Activated naive CD8-positive, alpha-beta T cell treated with anti-CD3 and anti-CD28 coated beads, Interleukin-2, amount 50 U/mL, for 24 hours (primary cell): Measurements from ENCODE around the gene UBE2O.

Source experiments
- ATAC-seq: fragments of 150-1000 bp; cut with Tn5 transposase; one replicate; pipeline ENCODE4 v1.10.0; 2021
- DNase-seq: peaks from one replicate; pipeline ENCODE4 v3.0.0; 2021
- H3K27ac Mint-ChIP-seq: one replicate; pipeline ENCODE4 v1.8.0; 2021; ENCODE audit warnings: mild to moderate bottlenecking, mixed read lengths
- H3K27me3 Mint-ChIP-seq: one replicate; pipeline ENCODE4 v1.8.0; 2021; ENCODE audit warnings: mixed read lengths
- H3K36me3 Mint-ChIP-seq: one replicate; pipeline ENCODE4 v1.8.0; 2021; ENCODE audit warnings: low read depth, mixed read lengths
- H3K4me1 Mint-ChIP-seq: one replicate; pipeline ENCODE4 v1.8.0; 2021; ENCODE audit warnings: mixed read lengths
- H3K4me3 Mint-ChIP-seq: one replicate; pipeline ENCODE4 v1.8.0; 2021; ENCODE audit warnings: mild to moderate bottlenecking, moderate library complexity, mixed read lengths
- H3K9me3 Mint-ChIP-seq: one replicate; pipeline ENCODE4 v1.8.0; 2021; ENCODE audit warnings: mixed read lengths

UBE2O gene

GRCh38 chr17:76462556-76463290, 9.8 kb upstream of the UBE2O start:
- Mint-ChIP-seq H3K27ac (no peak overlapping the region), H3K4me1 (peaks cover 3% of the 10 kb centered on the region), H3K27me3 (no peaks in the 10 kb centered on the region), H3K9me3 (no peaks in the 10 kb centered on the region), H3K4me3 (no peak overlapping the region), H3K36me3 (no peaks in the 10 kb centered on the region)
- no peak for ATAC-seq
- DNase-seq: no peak

GRCh38 chr17:76461765-76462555, 9.0 kb upstream of the UBE2O start:
- Mint-ChIP-seq H3K27me3 (no peaks in the 10 kb centered on the region), H3K27ac (no peak overlapping the region)

GRCh38 chr17:76459674-76460073, 6.7 kb upstream of the UBE2O start:
- DNase-seq (no peak), ATAC-seq (no peak)
- no peak overlapping the region for H3K4me3 Mint-ChIP-seq
- H3K27ac Mint-ChIP-seq: no peak overlapping the region
- no peaks in the 10 kb centered on the region for H3K36me3 Mint-ChIP-seq
- H3K4me1 Mint-ChIP-seq: no peaks in the 10 kb centered on the region
- no peaks in the 10 kb centered on the region for H3K27me3 Mint-ChIP-seq
- no peaks in the 10 kb centered on the region for H3K9me3 Mint-ChIP-seq

More at GRCh38 chr17:76461765-76462555, 9.0 kb upstream of the UBE2O start:
- Mint-ChIP-seq H3K9me3 (no peaks in the 10 kb centered on the region), H3K4me1 (peaks cover 3% of the 10 kb centered on the region), H3K4me3 (no peak overlapping the region), H3K36me3 (no peaks in the 10 kb centered on the region)
- DNase-seq: no peak
- no peak for ATAC-seq

- no peaks in the 10 kb centered on the region for H3K9me3 Mint-ChIP-seq
- ATAC-seq: no peak
- no peak overlapping the region for H3K27ac Mint-ChIP-seq
- no peaks in the 10 kb centered on the region for H3K4me1 Mint-ChIP-seq
- peak; percentile 20 for DNase-seq
- H3K36me3 Mint-ChIP-seq: no peaks in the 10 kb centered on the region
- no peaks in the 10 kb centered on the region for H3K27me3 Mint-ChIP-seq
- H3K4me3 Mint-ChIP-seq: no peak overlapping the region
Measured at GRCh38 chr17:76458580-76459490, 5.9 kb upstream of the UBE2O start.

GRCh38 chr17:76453431-76453743, 435 bp upstream of the UBE2O start:
- Mint-ChIP-seq H3K27me3 (no peaks in the 10 kb centered on the region), H3K4me3 (peak overlapping the region; percentile 86), H3K4me1 (peaks cover 31% of the 10 kb centered on the region), H3K9me3 (no peaks in the 10 kb centered on the region), H3K27ac (no peak overlapping the region), H3K36me3 (peaks cover 5% of the 10 kb centered on the region)
- ATAC-seq (no peak), DNase-seq (no peak)

- no peaks in the 10 kb centered on the region for H3K9me3 Mint-ChIP-seq
- no peaks in the 10 kb centered on the region for H3K27me3 Mint-ChIP-seq
- H3K27ac Mint-ChIP-seq: no peak overlapping the region
- peak; percentile 9 for ATAC-seq
- peaks cover 43% of the 10 kb centered on the region for H3K4me1 Mint-ChIP-seq
- no peak for DNase-seq
- peak overlapping the region; percentile 86 for H3K4me3 Mint-ChIP-seq
- peaks cover 5% of the 10 kb centered on the region for H3K36me3 Mint-ChIP-seq
Measured at GRCh38 chr17:76452127-76452659, 759 bp downstream of the UBE2O start.

GRCh38 chr17:76451506-76451905, 1.4 kb downstream of the UBE2O start:
- H3K4me1 Mint-ChIP-seq: peaks cover 49% of the 10 kb centered on the region
- no peak for DNase-seq
- H3K27me3 Mint-ChIP-seq: no peaks in the 10 kb centered on the region
- H3K36me3 Mint-ChIP-seq: peaks cover 5% of the 10 kb centered on the region
- no peak for ATAC-seq
- H3K4me3 Mint-ChIP-seq: peak overlapping the region; percentile 86
- peak overlapping the region; percentile 47 for H3K27ac Mint-ChIP-seq
- H3K9me3 Mint-ChIP-seq: no peaks in the 10 kb centered on the region

- Mint-ChIP-seq H3K27me3 (no peaks in the 10 kb centered on the region), H3K9me3 (no peaks in the 10 kb centered on the region), H3K36me3 (peaks cover 5% of the 10 kb centered on the region), H3K4me3 (no peak overlapping the region), H3K4me1 (peaks cover 73% of the 10 kb centered on the region), H3K27ac (no peak overlapping the region)
- ATAC-seq (no peak), DNase-seq (no peak)
Measured at GRCh38 chr17:76449126-76449525, 3.8 kb downstream of the UBE2O start.

GRCh38 chr17:76447931-76448652, 4.9 kb downstream of the UBE2O start:
- peak; percentile 79 for ATAC-seq
- Mint-ChIP-seq H3K36me3 (peaks cover 7% of the 10 kb centered on the region), H3K9me3 (no peaks in the 10 kb centered on the region), H3K27me3 (no peaks in the 10 kb centered on the region), H3K4me1 (peaks cover 81% of the 10 kb centered on the region), H3K4me3 (no peak overlapping the region), H3K27ac (peak overlapping the region; percentile 32)
- peak; percentile 21 for DNase-seq

GRCh38 chr17:76446449-76447231, 6.3 kb downstream of the UBE2O start:
- Mint-ChIP-seq H3K27me3 (no peaks in the 10 kb centered on the region), H3K27ac (peak overlapping the region; percentile 22), H3K4me3 (no peak overlapping the region), H3K4me1 (peaks cover 89% of the 10 kb centered on the region), H3K9me3 (no peaks in the 10 kb centered on the region), H3K36me3 (peaks cover 11% of the 10 kb centered on the region)
- ATAC-seq (peak; percentile 72), DNase-seq (no peak)

- H3K27ac Mint-ChIP-seq: no peak overlapping the region
- no peaks in the 10 kb centered on the region for H3K27me3 Mint-ChIP-seq
- no peak for ATAC-seq
- H3K4me3 Mint-ChIP-seq: no peak overlapping the region
- no peaks in the 10 kb centered on the region for H3K9me3 Mint-ChIP-seq
- peaks cover 83% of the 10 kb centered on the region for H3K4me1 Mint-ChIP-seq
- H3K36me3 Mint-ChIP-seq: peaks cover 6% of the 10 kb centered on the region
- no peak for DNase-seq
Measured at GRCh38 chr17:76445697-76446448, 7.1 kb downstream of the UBE2O start.

GRCh38 chr17:76444518-76445311, 8.2 kb downstream of the UBE2O start:
- DNase-seq (no peak), ATAC-seq (peak; percentile 44)
- H3K36me3 Mint-ChIP-seq: peaks cover 6% of the 10 kb centered on the region
- H3K4me1 Mint-ChIP-seq: peaks cover 76% of the 10 kb centered on the region
- H3K27ac Mint-ChIP-seq: peak overlapping the region; percentile 14
- no peaks in the 10 kb centered on the region for H3K27me3 Mint-ChIP-seq
- H3K9me3 Mint-ChIP-seq: no peaks in the 10 kb centered on the region
- no peak overlapping the region for H3K4me3 Mint-ChIP-seq
